Glutamatergic neuron (in vitro differentiated cells): ENCODE measurements around the gene RNU6-1. TPM values are rescaled to one million over a fixed set of nuclear protein-coding genes. Genes with fewer than 3 reads are reported as not detected.

ENCODE experiments used
- DNase-seq: peaks from one replicate; pipeline ENCODE4 v3.0.0; 2022
- H3K27ac Mint-ChIP-seq: one replicate; pipeline ENCODE4 v1.8.0; 2020; ENCODE audit warnings: mild to moderate bottlenecking, mixed read lengths, inconsistent platforms; ENCODE audit not compliant: unreplicated experiment
- H3K27me3 Mint-ChIP-seq: one replicate; pipeline ENCODE4 v1.8.0; 2020; ENCODE audit warnings: mild to moderate bottlenecking, moderate library complexity, mixed read lengths, inconsistent platforms; ENCODE audit not compliant: unreplicated experiment
- H3K36me3 Mint-ChIP-seq: one replicate; pipeline ENCODE4 v1.8.0; 2020; ENCODE audit warnings: mild to moderate bottlenecking, mixed read lengths, inconsistent platforms; ENCODE audit not compliant: unreplicated experiment
- H3K4me1 Mint-ChIP-seq: one replicate; pipeline ENCODE4 v1.8.0; 2020; ENCODE audit warnings: mild to moderate bottlenecking, low read depth, mixed read lengths, inconsistent platforms; ENCODE audit not compliant: unreplicated experiment
- H3K4me3 Mint-ChIP-seq: one replicate; pipeline ENCODE4 v1.8.0; 2020; ENCODE audit warnings: mild to moderate bottlenecking, mixed read lengths, inconsistent platforms; ENCODE audit not compliant: unreplicated experiment
- H3K9me3 Mint-ChIP-seq: one replicate; pipeline ENCODE4 v1.8.0; 2020; ENCODE audit warnings: mild to moderate bottlenecking, moderate library complexity, mixed read lengths, inconsistent platforms; ENCODE audit not compliant: unreplicated experiment
- CTCF ChIP-seq: fragments of 200-600 bp; sonication (generic); IDR thresholded peaks from one replicate; pipeline ENCODE4 v1.5.0; 2021; ENCODE audit not compliant: partially characterized antibody, unreplicated experiment
- total RNA-seq: library from RNA; stranded (reverse); fragmentation: NEBNext Ultra II Directional; extraction: Animal tissue kit (Norgen Biotek cat#: 25700); gene quantifications from one replicate; pipeline ENCODE4 v1.2.1, GENCODE V29; 2021; ENCODE audit not compliant: unreplicated experiment

Gene RNU6-1
- total RNA-seq, 1 donor from 2014 or later: not detected

- DNase-seq: no peak
- peaks cover 14% of the 10 kb centered on the region for H3K4me1 Mint-ChIP-seq
- H3K9me3 Mint-ChIP-seq: peaks cover 5% of the 10 kb centered on the region
- peaks cover 2% of the 10 kb centered on the region for H3K27me3 Mint-ChIP-seq
- no peak for TF ChIP-seq CTCF
- no peaks in the 10 kb centered on the region for H3K36me3 Mint-ChIP-seq
- H3K4me3 Mint-ChIP-seq: no peak overlapping the region
- H3K27ac Mint-ChIP-seq: no peak overlapping the region
Observed at GRCh38 chr15:67859331-67859946, 19.6 kb upstream of the RNU6-1 start.

GRCh38 chr15:67857220-67857619 is 17.4 kb upstream of the RNU6-1 start:
- peaks cover 14% of the 10 kb centered on the region for H3K4me1 Mint-ChIP-seq
- H3K4me3 Mint-ChIP-seq: no peak overlapping the region
- no peak overlapping the region for H3K27ac Mint-ChIP-seq
- TF ChIP-seq CTCF: no peak
- peaks cover 3% of the 10 kb centered on the region for H3K9me3 Mint-ChIP-seq
- H3K36me3 Mint-ChIP-seq: no peaks in the 10 kb centered on the region
- no peak for DNase-seq
- H3K27me3 Mint-ChIP-seq: no peaks in the 10 kb centered on the region

GRCh38 chr15:67855842-67856241 is 16.0 kb upstream of the RNU6-1 start:
- DNase-seq: no peak
- H3K4me1 Mint-ChIP-seq: peaks cover 14% of the 10 kb centered on the region
- H3K9me3 Mint-ChIP-seq: peaks cover 3% of the 10 kb centered on the region

GRCh38 chr15:67854358-67854757 is 14.5 kb upstream of the RNU6-1 start:
- Mint-ChIP-seq H3K9me3 (no peaks in the 10 kb centered on the region), H3K27me3 (no peaks in the 10 kb centered on the region), H3K27ac (no peak overlapping the region), H3K4me1 (peaks cover 7% of the 10 kb centered on the region), H3K4me3 (no peak overlapping the region), H3K36me3 (no peaks in the 10 kb centered on the region)
- no peak for TF ChIP-seq CTCF
- DNase-seq: no peak

More at GRCh38 chr15:67855842-67856241, 16.0 kb upstream of the RNU6-1 start:
- Mint-ChIP-seq H3K36me3 (no peaks in the 10 kb centered on the region), H3K27me3 (no peaks in the 10 kb centered on the region), H3K27ac (no peak overlapping the region), H3K4me3 (no peak overlapping the region)
- no peak for TF ChIP-seq CTCF

GRCh38 chr15:67853454-67853853 is 13.6 kb upstream of the RNU6-1 start:
- H3K4me1 Mint-ChIP-seq: peaks cover 6% of the 10 kb centered on the region
- TF ChIP-seq CTCF: no peak

More at GRCh38 chr15:67853454-67853853, 13.6 kb upstream of the RNU6-1 start:
- Mint-ChIP-seq H3K27ac (no peak overlapping the region), H3K27me3 (no peaks in the 10 kb centered on the region), H3K4me3 (no peak overlapping the region), H3K9me3 (no peaks in the 10 kb centered on the region), H3K36me3 (no peaks in the 10 kb centered on the region)
- no peak for DNase-seq
